H9 (cell line): ENCODE results near the gene GRIP2. TPM values are rescaled to one million over a fixed set of nuclear protein-coding genes. Genes with fewer than 3 reads are reported as not detected.
A peak's percentile ranks its signal among the peaks of the same experiment; 100 is the strongest.

Experiments used
- DNase-seq: peaks from one replicate; pipeline ENCODE4 v3.0.0-alpha.2; 2017
- H2AFZ ChIP-seq: one replicate; pipeline ENCODE4 v1.6.1; 2013; ENCODE audit warnings: mild to moderate bottlenecking, low read length, control low read depth, moderate library complexity
- H2AK5ac ChIP-seq: 2 replicates; pipeline ENCODE4 v1.6.1; 2013; ENCODE audit warnings: low read length, control low read depth, mixed read lengths; ENCODE audit not compliant: insufficient read length
- H2BK120ac ChIP-seq: one replicate; pipeline ENCODE4 v1.6.1; 2013; ENCODE audit warnings: low read depth, mild to moderate bottlenecking, low read length, control low read depth, inconsistent platforms; ENCODE audit not compliant: poor library complexity, severe bottlenecking
- H2BK12ac ChIP-seq: 2 replicates; pipeline ENCODE4 v1.6.1; 2013; ENCODE audit warnings: low read length, control low read depth, mixed read lengths, low read depth; ENCODE audit not compliant: insufficient read length
- H2BK15ac ChIP-seq: 2 replicates; pipeline ENCODE4 v1.6.1; 2013; ENCODE audit warnings: low read depth, low read length, control low read depth
- H2BK20ac ChIP-seq: one replicate; pipeline ENCODE4 v1.6.1; 2013; ENCODE audit warnings: low read depth, mild to moderate bottlenecking, low read length, control low read depth, inconsistent platforms; ENCODE audit not compliant: poor library complexity, severe bottlenecking
- H2BK5ac ChIP-seq: 2 replicates; pipeline ENCODE4 v1.6.1; 2013; ENCODE audit warnings: low read length, control low read depth, mixed read lengths; ENCODE audit not compliant: insufficient read length
- H3K14ac ChIP-seq: 2 replicates; pipeline ENCODE4 v1.6.1; 2013; ENCODE audit warnings: low read length, control low read depth; ENCODE audit not compliant: insufficient read depth
- H3K18ac ChIP-seq: 2 replicates; pipeline ENCODE4 v1.6.1; 2013; ENCODE audit warnings: low read depth, mild to moderate bottlenecking, mixed read lengths, low read length, control low read depth; ENCODE audit not compliant: insufficient read length
- H3K23ac ChIP-seq: 2 replicates; pipeline ENCODE4 v1.6.1; 2013; ENCODE audit warnings: low read length, control low read depth, mixed read lengths, low read depth; ENCODE audit not compliant: insufficient read length
- H3K23me2 ChIP-seq: 2 replicates; pipeline ENCODE4 v1.6.1; 2013; ENCODE audit warnings: low read depth, mild to moderate bottlenecking, mixed read lengths, low read length, control low read depth; ENCODE audit not compliant: insufficient read length, poor library complexity, severe bottlenecking
- H3K27ac ChIP-seq: 2 replicates; pipeline ENCODE4 v1.5.1; 2013; ENCODE audit warnings: low read length, control low read depth, mixed read lengths, low read depth; ENCODE audit not compliant: insufficient read length
- H3K27me3 ChIP-seq: 2 replicates; pipeline ENCODE4 v1.6.1; 2013; ENCODE audit warnings: low read length, control low read depth, inconsistent platforms; ENCODE audit not compliant: insufficient read depth
- H3K4ac ChIP-seq: 2 replicates; pipeline ENCODE4 v1.6.1; 2013; ENCODE audit warnings: low read depth, mild to moderate bottlenecking, control low read depth, inconsistent platforms, low read length, moderate library complexity
- H3K4me1 ChIP-seq: 2 replicates; pipeline ENCODE4 v1.6.1; 2013; ENCODE audit warnings: low read length, control low read depth, inconsistent platforms; ENCODE audit not compliant: insufficient read depth
- H3K4me2 ChIP-seq: 2 replicates; pipeline ENCODE4 v1.6.1; 2013; ENCODE audit warnings: low read length, control low read depth, mixed read lengths; ENCODE audit not compliant: insufficient read length, insufficient read depth
- H3K56ac ChIP-seq: 2 replicates; pipeline ENCODE4 v1.6.1; 2013; ENCODE audit warnings: low read depth, mild to moderate bottlenecking, mixed read lengths, low read length, control low read depth; ENCODE audit not compliant: insufficient read length
- H3K79me1 ChIP-seq: 2 replicates; pipeline ENCODE4 v1.6.1; 2013; ENCODE audit warnings: low read depth, mild to moderate bottlenecking, moderate library complexity, low read length, control low read depth, inconsistent platforms; ENCODE audit not compliant: insufficient read depth, poor library complexity, severe bottlenecking
- H3K79me2 ChIP-seq: 2 replicates; pipeline ENCODE4 v1.6.1; 2013; ENCODE audit warnings: low read length, control low read depth, inconsistent platforms; ENCODE audit not compliant: insufficient read depth
- H3K9ac ChIP-seq: 2 replicates; pipeline ENCODE4 v1.6.1; 2013; ENCODE audit warnings: low read length, control low read depth, mixed read lengths; ENCODE audit not compliant: insufficient read length; ENCODE audit errors: extremely low read depth
- H3K9me3 ChIP-seq: one replicate; pipeline ENCODE4 v1.6.1; 2013; ENCODE audit warnings: low read depth, low read length, inconsistent platforms; ENCODE audit not compliant: control insufficient read depth
- H3T11ph ChIP-seq: one replicate; pipeline ENCODE4 v1.6.1; 2013; ENCODE audit warnings: mild to moderate bottlenecking, low read length, control low read depth, inconsistent platforms
- H4K20me1 ChIP-seq: one replicate; pipeline ENCODE4 v1.6.1; 2013; ENCODE audit not compliant: control insufficient read depth, insufficient read length, insufficient read depth
- H4K5ac ChIP-seq: 2 replicates; pipeline ENCODE4 v1.6.1; 2013; ENCODE audit warnings: low read depth, mild to moderate bottlenecking, mixed read lengths, low read length, control low read depth; ENCODE audit not compliant: insufficient read length
- H4K8ac ChIP-seq: replicated peaks from 2 replicates; pipeline ENCODE4 v1.6.1; 2013; ENCODE audit warnings: low read length, control low read depth, mixed read lengths, low read depth; ENCODE audit not compliant: insufficient read length
- H4K91ac ChIP-seq: 2 replicates; pipeline ENCODE4 v1.6.1; 2013; ENCODE audit warnings: low read depth, mild to moderate bottlenecking, moderate library complexity, mixed read lengths, low read length, control low read depth; ENCODE audit not compliant: insufficient read length
- H3K27ac Mint-ChIP-seq, 3 experiments: 2 replicates in 2 of 3; 3 replicates in 1 of 3; pipeline ENCODE4 v1.8.0; 2020 to 2021; ENCODE audit warnings: mixed read lengths in 3 of 3, mild to moderate bottlenecking in 1 of 3, moderate library complexity in 1 of 3
- H3K27me3 Mint-ChIP-seq: 2 replicates; pipeline ENCODE4 v1.8.0; 2021; ENCODE audit warnings: low read depth, mild to moderate bottlenecking, moderate library complexity, mixed read lengths
- H3K36me3 Mint-ChIP-seq, 3 experiments: 2 replicates in 2 of 3; 3 replicates in 1 of 3; pipeline ENCODE4 v1.8.0; 2020 to 2021; ENCODE audit warnings: low read depth in 3 of 3, mixed read lengths in 3 of 3; ENCODE audit not compliant: insufficient read depth in 1 of 3
- H3K4me1 Mint-ChIP-seq, 2 experiments: 2 replicates each; pipeline ENCODE4 v1.8.0; 2020; ENCODE audit warnings: mixed read lengths in 2 of 2
- H3K4me3 Mint-ChIP-seq, 2 experiments: 2 replicates in 1 of 2; 3 replicates in 1 of 2; pipeline ENCODE4 v1.8.0; 2020 to 2021; ENCODE audit warnings: mild to moderate bottlenecking in 2 of 2, mixed read lengths in 2 of 2, moderate library complexity in 1 of 2
- H3K9me3 Mint-ChIP-seq, 2 experiments: 2 replicates in 1 of 2; 3 replicates in 1 of 2; pipeline ENCODE4 v1.8.0; 2020; ENCODE audit warnings: mild to moderate bottlenecking in 2 of 2, mixed read lengths in 2 of 2, moderate library complexity in 1 of 2
- whole genome bisulfite sequencing: extraction: QIAGEN DNeasy Blood & Tissue Kit; methylation state at CpG from one replicate; pipeline ENCODE4 v1.1.7; 2013; ENCODE audit warnings: missing lambda C conversion rate, low lambda C conversion rate, mixed read lengths; ENCODE audit not compliant: insufficient read length; ENCODE audit errors: extremely low coverage; 5-methylcytosine and 5-hydroxymethylcytosine counted together
- total RNA-seq: library from RNA; stranded (reverse); gene quantifications from 2 replicates; pipeline ENCODE4 v1.2.1, GENCODE V29; 2021
- TF ChIP-seq, protein P1 (sequence below): fragments of 200-600 bp; sonication (generic); conservative IDR thresholded peaks from 3 replicates; pipeline ENCODE4 v1.8.0; 2021; ENCODE audit warnings: antibody characterized with exemption, mild to moderate bottlenecking

GRIP2 gene
- total RNA-seq, 1 experiment from 2014 or later = 3.1 TPM

DNA sequence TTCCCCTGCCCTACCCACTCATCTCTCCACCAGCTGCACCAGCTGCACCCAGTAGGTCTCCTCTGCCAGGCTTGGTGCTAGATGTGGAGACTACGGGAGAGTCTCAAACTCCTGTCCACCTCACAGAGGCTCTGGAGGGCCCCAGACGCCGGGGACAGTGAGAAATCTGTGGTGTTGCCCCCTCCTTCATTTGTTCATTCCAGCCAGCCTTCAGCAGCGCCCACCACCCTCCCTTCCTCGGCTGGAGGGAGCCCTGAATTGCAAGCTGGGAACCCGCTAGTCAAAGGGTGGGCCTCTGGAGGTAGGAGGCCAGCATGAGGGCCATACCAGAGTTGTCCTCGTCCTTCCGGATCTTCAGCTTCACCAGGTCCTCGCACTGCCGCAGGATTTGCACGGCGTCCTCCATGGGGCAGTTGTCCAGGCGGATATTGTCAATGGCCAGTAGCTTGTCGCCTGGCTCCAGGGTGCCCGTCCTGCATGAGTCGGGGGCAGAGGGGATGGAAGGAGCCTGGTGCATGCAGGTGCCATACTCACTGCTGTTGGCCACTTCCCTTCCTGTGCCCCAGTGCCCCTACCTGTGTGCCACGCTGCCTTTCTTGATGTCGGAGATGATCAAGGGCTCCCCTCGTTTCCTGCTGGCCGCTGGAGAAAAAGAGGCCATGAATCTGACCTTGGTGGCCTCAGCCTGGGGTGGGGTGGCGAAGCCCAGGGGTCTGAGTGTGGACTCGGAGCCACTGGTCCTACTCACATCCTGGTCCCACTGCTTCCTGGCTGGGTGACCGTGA, 29.1 kb downstream of the GRIP2 start:
- Histone ChIP-seq H3K56ac (no peak overlapping the region), H3K9ac (no peak overlapping the region), H3K18ac (no peak overlapping the region), H3T11ph (no peak overlapping the region), H3K14ac (no peak overlapping the region; the same call in 1 of the 2 replicates), H2BK20ac (no peak overlapping the region), H4K5ac (no peak overlapping the region), H3K23ac (no peak overlapping the region), H3K4me2 (no peak overlapping the region), H2AFZ (no peak overlapping the region), H2BK15ac (no peak overlapping the region), H4K20me1 (no peaks in the 10 kb centered on the region), H3K27ac (no peak overlapping the region), H3K79me1 (no peaks in the 10 kb centered on the region), H3K4me1 (no peaks in the 10 kb centered on the region; the same call in 1 of the 2 replicates), H2AK5ac (no peak overlapping the region), H3K23me2 (no peaks in the 10 kb centered on the region), H2BK12ac (no peak overlapping the region), H3K4ac (no peak overlapping the region), H3K79me2 (no peaks in the 10 kb centered on the region), H2BK120ac (no peak overlapping the region), H4K8ac (no peak overlapping the region), H4K91ac (no peak overlapping the region), H2BK5ac (no peak overlapping the region), H3K27me3 (no peaks in the 10 kb centered on the region), H3K9me3 (no peaks in the 10 kb centered on the region)
- H3K27me3 Mint-ChIP-seq = peaks cover 5% of the 10 kb centered on the region
- H3K27ac Mint-ChIP-seq = no peak overlapping the region
- DNase-seq = peak; percentile 22
- H3K9me3 Mint-ChIP-seq = no peaks in the 10 kb centered on the region
- H3K4me3 Mint-ChIP-seq = no peak overlapping the region
- peaks cover 9% of the 10 kb centered on the region in 2 experiments for H3K4me1 Mint-ChIP-seq
- H3K36me3 Mint-ChIP-seq = no peaks in the 10 kb centered on the region; a peak in 1 of 7 replicates
- TF ChIP-seq, protein P1, sequence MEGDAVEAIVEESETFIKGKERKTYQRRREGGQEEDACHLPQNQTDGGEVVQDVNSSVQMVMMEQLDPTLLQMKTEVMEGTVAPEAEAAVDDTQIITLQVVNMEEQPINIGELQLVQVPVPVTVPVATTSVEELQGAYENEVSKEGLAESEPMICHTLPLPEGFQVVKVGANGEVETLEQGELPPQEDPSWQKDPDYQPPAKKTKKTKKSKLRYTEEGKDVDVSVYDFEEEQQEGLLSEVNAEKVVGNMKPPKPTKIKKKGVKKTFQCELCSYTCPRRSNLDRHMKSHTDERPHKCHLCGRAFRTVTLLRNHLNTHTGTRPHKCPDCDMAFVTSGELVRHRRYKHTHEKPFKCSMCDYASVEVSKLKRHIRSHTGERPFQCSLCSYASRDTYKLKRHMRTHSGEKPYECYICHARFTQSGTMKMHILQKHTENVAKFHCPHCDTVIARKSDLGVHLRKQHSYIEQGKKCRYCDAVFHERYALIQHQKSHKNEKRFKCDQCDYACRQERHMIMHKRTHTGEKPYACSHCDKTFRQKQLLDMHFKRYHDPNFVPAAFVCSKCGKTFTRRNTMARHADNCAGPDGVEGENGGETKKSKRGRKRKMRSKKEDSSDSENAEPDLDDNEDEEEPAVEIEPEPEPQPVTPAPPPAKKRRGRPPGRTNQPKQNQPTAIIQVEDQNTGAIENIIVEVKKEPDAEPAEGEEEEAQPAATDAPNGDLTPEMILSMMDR = no peak
- no CpG with 5 or more reads among the region's 23 CpGs for WGBS
